GF-D8 (cell line): ENCODE data around the gene IFI30.
"Not testable (repeated sequence)": the region's sequence is repeated elsewhere in the genome, so short reads cannot be mapped to it uniquely, and the experiment has no call there.

Experiments used
- DNase-seq: peaks from one replicate; lab custom pipeline; 2025; lab: John Stamatoyannopoulos, UW

The IFI30 gene

GRCh38 chr19:18203408-18203862, 29.8 kb downstream of the IFI30 start:
- no peak for DNase-seq

- DNase-seq, result peak; percentile 100
Measured at GRCh38 chr19:18203863-18204393, 30.3 kb downstream of the IFI30 start, which contains the start of gene RAB3A. RAB3A (minus strand) TSS chr19:18204042; CDS start chr19:18202740, 1,302 bp downstream.

- DNase-seq, result peak; percentile 66
Measured at GRCh38 chr19:18204394-18205199, 31.0 kb downstream of the IFI30 start.

- no peak for DNase-seq
Measured at GRCh38 chr19:18205200-18205892, 31.7 kb downstream of the IFI30 start.

GRCh38 chr19:18206018-18206417, 32.4 kb downstream of the IFI30 start:
- DNase-seq, result no peak

DNA sequence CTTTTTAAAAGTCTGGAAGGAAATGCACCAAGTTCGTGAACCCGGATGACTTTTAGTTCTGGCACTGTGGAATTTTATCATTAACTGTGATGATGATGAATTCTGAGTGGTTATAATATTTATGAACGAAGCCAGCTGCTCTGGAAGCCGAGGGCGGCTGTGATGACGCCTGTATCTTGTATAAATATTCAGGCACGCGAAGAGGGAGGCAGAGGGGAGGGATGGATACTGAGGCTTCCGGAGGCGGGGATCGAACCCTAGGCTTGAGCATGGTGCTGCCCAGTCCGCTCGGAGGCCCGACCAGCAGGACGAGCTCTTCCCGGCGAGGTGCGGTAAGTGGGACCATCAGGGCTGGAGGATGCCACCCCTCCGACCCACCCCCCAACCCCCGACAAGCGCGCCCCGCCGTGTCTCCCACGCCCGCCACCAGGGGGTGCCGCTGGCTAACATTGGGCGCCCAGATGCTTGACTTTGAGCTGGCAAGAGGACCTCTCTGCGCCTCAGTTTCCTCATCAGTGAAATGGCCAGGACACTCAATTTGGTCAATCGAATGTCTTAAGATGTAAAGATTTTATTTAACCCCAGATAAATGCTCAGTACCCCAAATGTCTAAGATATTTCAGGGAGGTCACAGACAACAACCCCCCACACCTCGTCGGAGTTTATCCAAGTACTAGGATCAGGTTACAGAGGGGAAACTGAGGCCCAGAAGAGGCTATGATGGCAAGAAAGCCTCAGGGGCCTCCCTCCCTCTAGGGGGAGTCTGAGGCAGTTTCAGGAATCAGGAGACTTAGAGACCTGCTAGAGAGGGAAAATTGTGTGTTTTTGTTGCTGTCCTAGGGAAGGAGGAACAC, 34.7 kb downstream of the IFI30 start:
- DNase-seq, result no peak

DNA sequence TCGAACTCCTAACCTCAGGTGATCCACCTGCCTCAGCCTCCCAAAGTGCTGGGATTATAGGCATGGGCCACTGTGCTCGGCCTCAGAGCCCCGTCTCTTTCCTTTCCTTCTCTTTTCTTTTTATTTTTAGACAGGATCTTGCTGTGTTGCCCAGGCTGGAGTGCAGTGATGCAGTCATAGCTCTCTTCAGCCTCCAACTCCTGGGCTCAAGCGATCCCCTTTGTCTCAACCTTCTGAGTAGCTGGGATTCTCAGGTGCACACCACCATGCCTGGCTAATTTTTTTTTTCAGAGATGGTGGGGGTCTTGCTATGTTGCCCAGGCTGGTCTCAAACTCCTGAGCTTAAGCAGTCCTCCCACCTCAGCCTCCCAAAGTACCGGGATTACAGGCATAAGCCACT, 36.3 kb downstream of the IFI30 start:
- not testable (repeated sequence) for DNase-seq

DNA sequence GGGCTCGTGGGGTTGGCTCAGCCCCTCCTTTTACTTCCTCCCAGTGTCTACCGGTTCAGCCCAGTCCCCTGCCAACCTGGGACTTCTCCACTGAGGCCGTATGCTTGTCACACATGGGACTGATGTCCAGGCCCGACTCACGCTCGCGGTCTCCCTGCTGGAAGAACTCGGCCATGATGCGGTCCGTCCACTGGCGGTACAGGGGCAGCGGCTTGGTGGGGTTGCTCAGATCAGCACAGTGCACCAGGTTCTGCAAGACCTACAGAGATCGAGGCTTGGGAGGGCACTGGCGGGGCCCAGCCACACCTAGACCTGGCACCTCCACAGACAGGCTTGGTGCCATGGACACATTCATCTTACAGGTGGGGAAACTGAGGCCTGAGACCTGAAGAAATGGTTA, 38.1 kb downstream of the IFI30 start:
- DNase-seq, result no peak

DNA sequence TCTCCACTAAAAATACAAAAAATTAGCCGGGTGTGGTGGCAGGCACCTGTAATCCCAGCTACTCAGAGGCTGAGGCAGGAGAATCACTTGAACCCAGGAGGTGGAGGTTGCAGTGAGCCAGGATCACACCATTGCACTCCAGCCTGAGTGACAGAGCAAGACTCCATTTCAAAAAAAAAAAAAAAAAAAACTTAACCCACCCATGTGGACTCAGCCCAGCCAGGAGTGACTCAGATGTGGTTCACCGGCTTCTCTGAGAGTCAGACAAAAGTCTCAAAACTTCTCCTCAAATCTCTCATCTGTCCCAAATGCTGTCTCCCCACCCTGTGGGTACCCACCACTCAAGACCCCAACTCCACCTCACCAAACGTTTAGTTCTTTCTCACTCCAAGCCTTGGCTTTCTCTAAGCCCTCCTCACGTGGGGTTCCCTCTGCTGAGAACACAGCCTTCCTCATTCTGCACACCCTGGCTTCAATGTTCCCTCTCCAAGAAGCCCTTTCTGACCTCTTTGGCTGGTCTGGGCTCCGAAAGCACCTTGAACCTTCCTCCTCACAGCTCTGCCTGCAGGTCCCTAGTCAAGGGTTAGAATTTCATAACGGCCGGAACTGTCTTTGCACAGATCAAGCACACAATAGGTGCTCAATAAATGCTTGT, 41.3 kb downstream of the IFI30 start:
- DNase-seq, result no peak

GRCh38 chr19:18216789-18217188, 43.2 kb downstream of the IFI30 start:
- no peak for DNase-seq

DNA sequence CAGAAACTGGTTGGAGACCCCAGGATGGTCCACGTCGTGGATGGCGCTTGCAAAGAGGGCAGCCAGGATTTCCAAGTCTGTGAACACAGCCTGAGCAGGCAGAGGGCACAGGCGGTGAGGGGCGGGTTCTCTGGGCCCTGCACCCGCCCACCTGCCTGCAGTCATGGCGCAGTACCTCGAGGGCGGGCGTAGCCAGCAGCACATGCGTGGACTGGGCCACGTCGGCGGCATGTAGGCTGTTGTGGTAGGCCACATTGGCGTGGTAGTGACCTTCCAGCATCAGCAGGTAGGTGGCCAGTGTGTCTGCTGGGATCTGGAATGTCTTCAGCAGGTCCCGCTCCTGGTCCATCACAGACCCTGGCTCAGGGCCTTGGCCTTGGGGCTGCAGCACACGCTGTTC, 44.5 kb downstream of the IFI30 start:
- DNase-seq, result no peak

- DNase-seq, result no peak
Measured at GRCh38 chr19:18218600-18218999, 45.0 kb downstream of the IFI30 start.

- DNase-seq, result no peak
Measured at GRCh38 chr19:18219911-18220631, 46.5 kb downstream of the IFI30 start.

- no peak for DNase-seq
Measured at GRCh38 chr19:18220632-18221275, 47.1 kb downstream of the IFI30 start.

DNA sequence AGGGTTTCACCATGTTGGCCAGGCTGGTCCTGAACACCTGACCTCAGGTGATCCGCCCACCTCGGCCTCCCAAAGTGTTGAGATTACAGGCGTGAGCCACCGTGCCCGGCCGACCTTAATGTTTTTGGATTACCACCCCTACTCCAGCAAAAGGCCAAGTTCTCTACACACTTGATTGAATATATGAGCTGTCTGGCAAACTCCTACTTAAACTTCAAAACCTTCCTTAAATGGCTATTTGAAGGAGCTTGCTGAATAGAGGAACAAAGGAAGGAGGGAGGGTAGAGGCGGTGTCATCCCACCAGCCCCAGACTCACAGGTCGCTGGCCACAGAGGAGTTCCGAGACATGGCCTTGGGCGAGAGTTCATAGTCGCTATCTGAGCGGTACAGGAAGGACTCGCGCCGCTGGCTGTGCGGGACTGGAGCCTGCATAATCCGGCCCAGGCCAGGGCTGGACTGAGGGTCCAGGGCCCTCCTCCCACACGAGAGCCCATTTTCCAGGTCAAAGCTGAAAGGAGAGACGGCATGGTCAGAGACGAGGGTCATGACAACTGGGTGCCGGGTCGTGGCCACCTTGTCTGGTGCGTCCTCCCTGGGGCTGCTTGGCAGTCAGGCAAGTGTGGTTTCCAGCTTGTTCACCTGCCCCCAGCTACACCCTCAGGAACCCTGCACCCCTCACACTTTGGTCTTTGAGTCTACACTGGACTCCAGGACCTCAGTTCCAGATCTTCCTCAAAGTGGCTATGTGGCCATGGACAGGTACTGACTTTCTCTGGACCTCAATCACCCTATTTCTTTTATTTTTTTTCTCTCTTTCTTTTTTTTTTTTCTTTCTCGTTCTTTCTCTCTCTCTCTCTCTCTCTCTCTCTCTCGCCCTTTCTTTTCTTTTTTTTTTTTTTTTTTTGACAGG, 48.5 kb downstream of the IFI30 start:
- DNase-seq, result no peak

GRCh38 chr19:18223860-18224524, 50.4 kb downstream of the IFI30 start:
- no peak for DNase-seq

DNA sequence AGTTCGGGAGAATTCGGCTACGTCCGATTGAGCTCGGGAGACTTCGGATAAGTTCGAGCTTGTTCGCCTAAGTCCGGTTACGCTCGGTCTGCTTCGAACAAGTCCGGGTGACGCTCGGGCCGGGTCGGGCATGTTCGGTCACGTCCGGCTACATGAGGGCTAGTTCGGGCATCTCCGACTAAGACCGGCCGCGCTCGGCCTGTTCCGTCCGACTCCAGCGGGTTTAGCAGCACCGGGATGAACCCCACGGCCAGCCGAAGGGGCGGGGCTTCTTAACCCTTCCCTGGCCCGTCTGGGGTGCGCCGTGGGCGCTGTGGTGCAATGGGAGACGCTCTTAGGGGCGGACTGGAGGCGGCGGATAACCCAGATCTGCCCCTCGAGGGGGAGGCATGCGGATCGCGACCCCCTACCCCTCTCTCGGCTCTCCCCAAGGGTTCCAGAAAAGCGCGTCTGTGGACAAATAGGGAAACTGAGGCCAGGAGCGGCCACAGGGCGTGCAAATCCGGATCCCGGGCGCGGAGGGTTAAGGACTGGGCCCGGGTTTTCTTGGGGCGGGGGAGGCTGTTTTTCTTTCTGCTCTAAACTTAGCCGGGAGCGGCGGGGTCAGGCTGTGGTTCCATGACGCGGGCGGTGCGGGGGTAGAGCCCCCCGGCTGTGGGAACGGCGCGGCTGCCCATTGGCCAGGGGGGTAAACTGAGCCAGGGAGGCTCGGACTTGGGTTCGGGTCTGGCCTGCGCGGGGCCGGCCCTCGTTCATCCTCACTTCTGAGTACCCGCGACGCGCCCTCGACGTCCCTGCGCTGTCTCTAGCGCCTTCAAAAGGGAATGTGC, 51.1 kb downstream of the IFI30 start:
- DNase-seq, result no peak

GRCh38 chr19:18225355-18225701, 51.7 kb downstream of the IFI30 start:
- no peak for DNase-seq
